Panc1 (cell line): ENCODE data around the gene ENPP1. TPM values are rescaled to one million over a fixed set of nuclear protein-coding genes. Genes with fewer than 3 reads are reported as not detected.

Experiments
- ATAC-seq: fragments of 200-7000 bp; cut with Tn5 transposase; 2 replicates; pipeline ENCODE4 v1.9.1; 2020; ENCODE audit warnings: mild to moderate bottlenecking, moderate library complexity
- BruUV-seq: library from RNA; stranded (reverse); fragments of 400-500 nt; replicated peaks from 2 replicates; lab custom pipeline; 2021; lab: Mats Ljungman, UMichigan
- CTCF ChIA-PET: fragments of 300-600 bp; sonication (Branson Sonifier 250); formaldehyde crosslinking; loops from one replicate; lab custom pipeline; 2022; ENCODE audit warnings: antibody characterized with exemption; lab: Charles Lee
- POLR2A ChIA-PET: fragments of 300-600 bp; sonication (Branson Sonifier 250); formaldehyde crosslinking; loops from one replicate; lab custom pipeline; 2022; ENCODE audit warnings: antibody characterized with exemption; lab: Charles Lee
- DNase-seq: peaks from one replicate; pipeline ENCODE4 v3.0.0-alpha.2; 2010; ENCODE audit warnings: low read depth, low spot score
- H3K27ac ChIP-seq: 2 replicates; pipeline ENCODE4 v1.5.1; 2011; ENCODE audit warnings: mild to moderate bottlenecking, low read length, inconsistent platforms
- H3K27me3 ChIP-seq: fragments of 200-500 bp; sonication (Bioruptor generic); 2 replicates; pipeline ENCODE4 v1.6.0; 2014; ENCODE audit warnings: low read length, inconsistent platforms; ENCODE audit not compliant: control insufficient read depth, insufficient read depth
- H3K36me3 ChIP-seq: fragments of 200-500 bp; sonication (Bioruptor generic); 2 replicates; pipeline ENCODE4 v1.5.1; 2014; ENCODE audit warnings: inconsistent platforms, mild to moderate bottlenecking, low read length, moderate library complexity; ENCODE audit not compliant: control insufficient read depth, insufficient read depth
- H3K4me1 ChIP-seq: 2 replicates; pipeline ENCODE4 v1.5.1; 2011; ENCODE audit warnings: inconsistent platforms, mild to moderate bottlenecking, low read length, moderate library complexity; ENCODE audit not compliant: control insufficient read depth, insufficient read depth
- H3K4me3 ChIP-seq, 2 experiments: 2 replicates each; pipeline ENCODE4 v1.5.1; 2011 to 2012; ENCODE audit warnings: low read depth in 2 of 2, low read length in 2 of 2, mild to moderate bottlenecking in 2 of 2, inconsistent platforms in 1 of 2, moderate library complexity in 1 of 2
- H3K9me3 ChIP-seq: fragments of 200-500 bp; sonication (Bioruptor generic); 2 replicates; pipeline ENCODE4 v1.5.1; 2014; ENCODE audit warnings: low read depth, mild to moderate bottlenecking, inconsistent platforms, low read length, moderate library complexity; ENCODE audit not compliant: control insufficient read depth, insufficient read depth
- POLR2AphosphoS5 ChIP-seq: IDR thresholded peaks from 2 replicates; pipeline ENCODE4 v1.6.1; 2012; ENCODE audit warnings: mild to moderate bottlenecking, low read depth, low read length, moderate library complexity
- SIN3A ChIP-seq: IDR thresholded peaks from 2 replicates; pipeline ENCODE4 v1.6.1; 2012; ENCODE audit warnings: low read depth, mild to moderate bottlenecking, low read length, moderate library complexity, borderline replicate concordance; ENCODE audit not compliant: insufficient read depth
- TCF7L2 ChIP-seq: IDR thresholded peaks from 2 replicates; pipeline ENCODE4 v1.6.1; 2011; ENCODE audit warnings: mild to moderate bottlenecking, low read depth, low read length, inconsistent platforms
- in situ Hi-C: cut with HindIII; loops from 2 replicates; pipeline ENCODE4 v1.10.0; 2016; ENCODE audit warnings: low sequenced_read_pairs, low pct_unique_long_range_greater_than_20kb
- intact Hi-C: fragments of 100-400 bp; cut with micrococcal nuclease; formaldehyde crosslinking; loops from one replicate; pipeline ENCODE4 v1.10.0; 2022; ENCODE audit not compliant: unreplicated experiment
- total RNA-seq: library from RNA; stranded (reverse); gene quantifications from one replicate; pipeline ENCODE4 v1.2.1, GENCODE V29; 2021; ENCODE audit not compliant: unreplicated experiment
- TF ChIP-seq, protein P1 (sequence below): fragments of 450-650 bp; IDR thresholded peaks from 2 replicates; pipeline ENCODE4 v1.5.1; 2017; ENCODE audit warnings: mild to moderate bottlenecking
- TF ChIP-seq, protein P2 (sequence below), 2 experiments: IDR thresholded peaks; 2 replicates each; pipeline ENCODE4 v1.6.1; 2011 to 2012; ENCODE audit warnings: low read depth in 2 of 2, control low read depth in 1 of 2, low read length in 1 of 2, mild to moderate bottlenecking in 1 of 2, moderate library complexity in 1 of 2; ENCODE audit not compliant: insufficient read depth in 1 of 2

ENPP1 gene
- total RNA-seq, 1 experiment from 2014 or later = 6.8 TPM

DNA sequence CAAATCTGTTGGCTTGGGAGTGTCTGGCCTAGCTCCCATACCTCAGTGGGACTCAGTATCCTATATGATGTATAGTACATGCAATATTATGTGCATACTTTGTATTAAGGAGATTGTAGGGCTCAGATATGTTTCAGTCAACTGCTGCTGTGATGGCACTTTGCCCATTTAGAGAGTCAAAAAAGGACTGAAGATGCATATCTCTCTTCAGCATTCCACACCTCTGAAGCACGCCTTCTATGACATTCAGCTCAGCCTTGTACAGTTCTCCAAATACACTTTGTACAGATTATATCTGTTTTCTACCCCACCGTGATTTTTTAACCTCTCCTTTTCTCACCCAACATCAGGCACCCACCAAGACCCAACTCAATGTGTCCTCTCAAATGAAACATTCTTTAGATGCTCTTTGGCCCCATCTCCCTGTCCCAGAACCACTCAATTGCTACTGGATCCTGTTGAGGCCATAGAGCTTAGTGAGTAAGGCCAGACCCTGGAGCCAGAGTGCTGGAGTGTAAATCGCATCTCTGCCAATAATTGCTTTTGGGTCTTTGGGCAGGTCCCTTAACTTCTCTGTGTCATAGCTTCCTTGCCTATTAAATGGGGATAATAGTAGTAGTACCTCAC lies 15.6 kb downstream of the ENPP1 start:
- H3K9me3 ChIP-seq = no peaks in the 10 kb centered on the region
- DNase-seq (no peak), ATAC-seq (no peak)
- in situ Hi-C loops = no loop called here
- ChIA-PET POLR2A (no interaction called here), CTCF (no interaction called here)
- intact Hi-C loops = no loop called here
- no TSS peak for BruUV-seq
- no peak overlapping the region for H3K4me3 ChIP-seq
- H3K27ac ChIP-seq = no peak overlapping the region
- no peaks in the 10 kb centered on the region for H3K27me3 ChIP-seq
- no peak for TF ChIP-seq POLR2AphosphoS5
- TF ChIP-seq SIN3A = no peak
- no peak for TF ChIP-seq TCF7L2
- TF ChIP-seq, protein P1, sequence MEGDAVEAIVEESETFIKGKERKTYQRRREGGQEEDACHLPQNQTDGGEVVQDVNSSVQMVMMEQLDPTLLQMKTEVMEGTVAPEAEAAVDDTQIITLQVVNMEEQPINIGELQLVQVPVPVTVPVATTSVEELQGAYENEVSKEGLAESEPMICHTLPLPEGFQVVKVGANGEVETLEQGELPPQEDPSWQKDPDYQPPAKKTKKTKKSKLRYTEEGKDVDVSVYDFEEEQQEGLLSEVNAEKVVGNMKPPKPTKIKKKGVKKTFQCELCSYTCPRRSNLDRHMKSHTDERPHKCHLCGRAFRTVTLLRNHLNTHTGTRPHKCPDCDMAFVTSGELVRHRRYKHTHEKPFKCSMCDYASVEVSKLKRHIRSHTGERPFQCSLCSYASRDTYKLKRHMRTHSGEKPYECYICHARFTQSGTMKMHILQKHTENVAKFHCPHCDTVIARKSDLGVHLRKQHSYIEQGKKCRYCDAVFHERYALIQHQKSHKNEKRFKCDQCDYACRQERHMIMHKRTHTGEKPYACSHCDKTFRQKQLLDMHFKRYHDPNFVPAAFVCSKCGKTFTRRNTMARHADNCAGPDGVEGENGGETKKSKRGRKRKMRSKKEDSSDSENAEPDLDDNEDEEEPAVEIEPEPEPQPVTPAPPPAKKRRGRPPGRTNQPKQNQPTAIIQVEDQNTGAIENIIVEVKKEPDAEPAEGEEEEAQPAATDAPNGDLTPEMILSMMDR = no peak
- TF ChIP-seq, protein P2, sequence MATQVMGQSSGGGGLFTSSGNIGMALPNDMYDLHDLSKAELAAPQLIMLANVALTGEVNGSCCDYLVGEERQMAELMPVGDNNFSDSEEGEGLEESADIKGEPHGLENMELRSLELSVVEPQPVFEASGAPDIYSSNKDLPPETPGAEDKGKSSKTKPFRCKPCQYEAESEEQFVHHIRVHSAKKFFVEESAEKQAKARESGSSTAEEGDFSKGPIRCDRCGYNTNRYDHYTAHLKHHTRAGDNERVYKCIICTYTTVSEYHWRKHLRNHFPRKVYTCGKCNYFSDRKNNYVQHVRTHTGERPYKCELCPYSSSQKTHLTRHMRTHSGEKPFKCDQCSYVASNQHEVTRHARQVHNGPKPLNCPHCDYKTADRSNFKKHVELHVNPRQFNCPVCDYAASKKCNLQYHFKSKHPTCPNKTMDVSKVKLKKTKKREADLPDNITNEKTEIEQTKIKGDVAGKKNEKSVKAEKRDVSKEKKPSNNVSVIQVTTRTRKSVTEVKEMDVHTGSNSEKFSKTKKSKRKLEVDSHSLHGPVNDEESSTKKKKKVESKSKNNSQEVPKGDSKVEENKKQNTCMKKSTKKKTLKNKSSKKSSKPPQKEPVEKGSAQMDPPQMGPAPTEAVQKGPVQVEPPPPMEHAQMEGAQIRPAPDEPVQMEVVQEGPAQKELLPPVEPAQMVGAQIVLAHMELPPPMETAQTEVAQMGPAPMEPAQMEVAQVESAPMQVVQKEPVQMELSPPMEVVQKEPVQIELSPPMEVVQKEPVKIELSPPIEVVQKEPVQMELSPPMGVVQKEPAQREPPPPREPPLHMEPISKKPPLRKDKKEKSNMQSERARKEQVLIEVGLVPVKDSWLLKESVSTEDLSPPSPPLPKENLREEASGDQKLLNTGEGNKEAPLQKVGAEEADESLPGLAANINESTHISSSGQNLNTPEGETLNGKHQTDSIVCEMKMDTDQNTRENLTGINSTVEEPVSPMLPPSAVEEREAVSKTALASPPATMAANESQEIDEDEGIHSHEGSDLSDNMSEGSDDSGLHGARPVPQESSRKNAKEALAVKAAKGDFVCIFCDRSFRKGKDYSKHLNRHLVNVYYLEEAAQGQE (IDR thresholded peaks at IDR 0.05; ENCODE audit: insufficient read depth in 1 of 2, low read depth in 2 of 2, low read length in 1 of 2) = no peak
- no peaks in the 10 kb centered on the region for H3K4me1 ChIP-seq
- H3K36me3 ChIP-seq = no peaks in the 10 kb centered on the region

- BruUV-seq = no TSS peak
- ATAC-seq (no peak), DNase-seq (no peak)
- H3K4me1 ChIP-seq = no peaks in the 10 kb centered on the region
- CTCF ChIA-PET = no interaction called here
- POLR2A ChIA-PET = no interaction called here
- TF ChIP-seq, protein P2 (IDR thresholded peaks at IDR 0.05; ENCODE audit: insufficient read depth in 1 of 2, low read depth in 2 of 2, low read length in 1 of 2) = no peak
- TF ChIP-seq, protein P1 = no peak
- TF ChIP-seq SIN3A (no peak), POLR2AphosphoS5 (no peak)
- no peak overlapping the region for H3K27ac ChIP-seq
- intact Hi-C loops = no loop called here
- H3K27me3 ChIP-seq = no peaks in the 10 kb centered on the region
- in situ Hi-C loops = no loop called here
- H3K36me3 ChIP-seq = no peaks in the 10 kb centered on the region
- H3K9me3 ChIP-seq = no peaks in the 10 kb centered on the region
- no peak overlapping the region for H3K4me3 ChIP-seq
Measured at GRCh38 chr6:131825946-131826345, 18.1 kb downstream of the ENPP1 start.
